H1 (cell line): Measurements from ENCODE around the gene FARP2. TPM values are rescaled to one million over a fixed set of nuclear protein-coding genes. Genes with fewer than 3 reads are reported as not detected.

ENCODE experiments used
- CTCF ChIA-PET: fragments of 300-600 bp; sonication (Branson Sonifier 250); formaldehyde crosslinking; loops from one replicate; lab custom pipeline; 2021; ENCODE audit not compliant: partially characterized antibody; lab: Charles Lee
- POLR2A ChIA-PET: fragments of 300-600 bp; sonication (Branson Sonifier 250); formaldehyde crosslinking; loops from one replicate; lab custom pipeline; 2021; ENCODE audit warnings: inconsistent platforms; ENCODE audit not compliant: partially characterized antibody; lab: Charles Lee
- DNase-seq, 2 experiments: peaks; one replicate each; pipeline versions ENCODE4 v3.0.0 to v3.0.0-alpha.2; 2010 to 2022; ENCODE audit warnings: low spot score in 2 of 2, low read depth in 1 of 2, mixed read lengths in 1 of 2
- FAIRE-seq: peaks from 2 replicates; lab custom pipeline; 2011; peaks lifted over from hg19 to GRCh38; lab: Jason Lieb, UNC
- H2AFZ ChIP-seq: 2 replicates; pipeline ENCODE4 v1.8.1; 2012; ENCODE audit warnings: low read length, inconsistent platforms
- H2AK5ac ChIP-seq: 2 replicates; pipeline ENCODE4 v1.6.1; 2013; ENCODE audit warnings: low read depth, low read length
- H2BK120ac ChIP-seq: replicated peaks from 2 replicates; pipeline ENCODE3; 2013; ENCODE audit warnings: low read depth, low read length, inconsistent platforms
- H2BK12ac ChIP-seq: 2 replicates; pipeline ENCODE4 v1.6.1; 2013; ENCODE audit warnings: low read depth, low read length
- H2BK15ac ChIP-seq: 2 replicates; pipeline ENCODE4 v1.6.1; 2013; ENCODE audit warnings: low read length
- H2BK20ac ChIP-seq: 2 replicates; pipeline ENCODE4 v1.6.1; 2013; ENCODE audit warnings: low read length
- H2BK5ac ChIP-seq: 2 replicates; pipeline ENCODE4 v1.6.1; 2013; ENCODE audit warnings: low read depth, low read length
- H3K14ac ChIP-seq: 2 replicates; pipeline ENCODE4 v1.6.1; 2013; ENCODE audit warnings: inconsistent platforms; ENCODE audit not compliant: insufficient read length
- H3K18ac ChIP-seq: 2 replicates; pipeline ENCODE4 v1.6.1; 2013; ENCODE audit warnings: low read length; ENCODE audit errors: extremely low read depth
- H3K23ac ChIP-seq: 2 replicates; pipeline ENCODE4 v1.6.1; 2013; ENCODE audit warnings: inconsistent platforms; ENCODE audit not compliant: insufficient read length
- H3K23me2 ChIP-seq: 2 replicates; pipeline ENCODE4 v1.6.1; 2013; ENCODE audit warnings: low read depth, low read length
- H3K27ac ChIP-seq: 2 replicates; pipeline ENCODE4 v1.6.1; 2011; ENCODE audit warnings: low read depth, low read length, inconsistent platforms
- H3K27me3 ChIP-seq, 4 experiments: replicated peaks in 1 of 4; 1 replicate in 1 of 4; 2 replicates in 3 of 4; pipeline versions ENCODE4 v1.6.1 to v1.8.1; 2011 to 2013; ENCODE audit warnings: low read length in 3 of 4, mild to moderate bottlenecking in 3 of 4, inconsistent platforms in 2 of 4, mixed read lengths in 2 of 4, moderate library complexity in 1 of 4; ENCODE audit not compliant: control insufficient read depth in 3 of 4, insufficient read depth in 3 of 4; ENCODE audit errors: extremely low read depth in 1 of 4
- H3K36me3 ChIP-seq, 4 experiments: 2 replicates each; pipeline versions ENCODE4 v1.6.1 to v1.8.1; 2011 to 2013; ENCODE audit warnings: mild to moderate bottlenecking in 4 of 4, low read length in 3 of 4, moderate library complexity in 2 of 4, control low read depth in 1 of 4, inconsistent platforms in 1 of 4; ENCODE audit not compliant: insufficient read depth in 4 of 4, control insufficient read depth in 2 of 4
- H3K4ac ChIP-seq: replicated peaks from 2 replicates; pipeline ENCODE3; 2013; ENCODE audit warnings: low read length, low read depth, mixed read lengths, inconsistent platforms; ENCODE audit not compliant: insufficient read length
- H3K4me1 ChIP-seq, 4 experiments: replicated peaks in 1 of 4; 1 replicate in 1 of 4; 2 replicates in 3 of 4; pipeline versions ENCODE4 v1.6.1 to v1.8.1; 2011 to 2013; ENCODE audit warnings: low read length in 3 of 4, inconsistent platforms in 2 of 4, mixed read lengths in 1 of 4; ENCODE audit not compliant: insufficient read depth in 4 of 4, control insufficient read depth in 3 of 4
- H3K4me2 ChIP-seq, 2 experiments: 2 replicates each; pipeline versions ENCODE4 v1.6.1 to v1.8.1; 2011 to 2013; ENCODE audit warnings: low read depth in 2 of 2, low read length in 2 of 2, control low read depth in 1 of 2, inconsistent platforms in 1 of 2, mild to moderate bottlenecking in 1 of 2; ENCODE audit not compliant: insufficient read depth in 1 of 2
- H3K4me3 ChIP-seq, 4 experiments: fragments of 200-600, 300-600 bp in 1 of 4; sonication (generic), shearing (Covaris generic), sonication (Bioruptor Twin) in 1 of 4; 2 replicates each; pipeline versions ENCODE4 v1.5.1 to v1.8.1; 2011 to 2016; ENCODE audit warnings: low read length in 4 of 4, low read depth in 3 of 4, control low read depth in 2 of 4, inconsistent platforms in 2 of 4, mild to moderate bottlenecking in 2 of 4, mixed read lengths in 1 of 4, moderate library complexity in 1 of 4; ENCODE audit not compliant: insufficient read depth in 2 of 4; ENCODE audit errors: extremely low read depth in 1 of 4
- H3K56ac ChIP-seq: replicated peaks from 2 replicates; pipeline ENCODE3; 2013; ENCODE audit warnings: low read depth, mild to moderate bottlenecking, mixed read lengths, low read length, inconsistent platforms; ENCODE audit not compliant: insufficient read length
- H3K79me1 ChIP-seq: 2 replicates; pipeline ENCODE4 v1.6.1; 2013; ENCODE audit warnings: low read depth, low read length, control low read depth
- H3K79me2 ChIP-seq, 2 experiments: 2 replicates each; pipeline versions ENCODE4 v1.6.1 to v1.8.1; 2012 to 2013; ENCODE audit warnings: low read length in 2 of 2, mild to moderate bottlenecking in 2 of 2, inconsistent platforms in 1 of 2; ENCODE audit not compliant: insufficient read depth in 2 of 2, control insufficient read depth in 1 of 2
- H3K9ac ChIP-seq, 4 experiments: replicated peaks in 1 of 4; 1 replicate in 1 of 4; 2 replicates in 3 of 4; pipeline versions ENCODE4 v1.6.1 to v1.8.1; 2011 to 2013; ENCODE audit warnings: low read depth in 3 of 4, low read length in 3 of 4, control low read depth in 2 of 4, mild to moderate bottlenecking in 2 of 4, moderate library complexity in 2 of 4, inconsistent platforms in 1 of 4; ENCODE audit errors: extremely low read depth in 1 of 4
- H3K9me3 ChIP-seq, 2 experiments: 2 replicates each; pipeline versions ENCODE4 v1.6.1 to v1.8.1; 2012 to 2013; ENCODE audit warnings: mild to moderate bottlenecking in 2 of 2, moderate library complexity in 2 of 2, control low read depth in 1 of 2, inconsistent platforms in 1 of 2, low read depth in 1 of 2, low read length in 1 of 2, mixed read lengths in 1 of 2; ENCODE audit not compliant: insufficient read depth in 2 of 2
- H4K20me1 ChIP-seq, 2 experiments: replicated peaks in 1 of 2; 2 replicates each; pipeline versions ENCODE3 to v1.8.1; 2011 to 2013; ENCODE audit warnings: inconsistent platforms in 2 of 2, low read length in 2 of 2, mild to moderate bottlenecking in 1 of 2; ENCODE audit not compliant: insufficient read depth in 2 of 2, control insufficient read depth in 1 of 2
- H4K5ac ChIP-seq: 2 replicates; pipeline ENCODE4 v1.6.1; 2013; ENCODE audit warnings: low read length, low read depth, mixed read lengths, inconsistent platforms; ENCODE audit not compliant: insufficient read length
- H4K8ac ChIP-seq: 2 replicates; pipeline ENCODE4 v1.8.0; 2013; ENCODE audit warnings: mild to moderate bottlenecking, moderate library complexity, low read length, inconsistent platforms; ENCODE audit not compliant: insufficient read depth; ENCODE audit errors: extremely low read depth
- H4K91ac ChIP-seq: replicated peaks from 2 replicates; pipeline ENCODE3; 2013; ENCODE audit warnings: low read length, mixed read lengths, inconsistent platforms; ENCODE audit not compliant: insufficient read length
- ATF2 ChIP-seq: IDR thresholded peaks from 2 replicates; pipeline ENCODE4 v1.6.1; 2012; ENCODE audit warnings: low read length, inconsistent platforms
- BRCA1 ChIP-seq: IDR thresholded peaks from 2 replicates; pipeline ENCODE4 v1.6.1; 2012; ENCODE audit warnings: low read depth, low read length, improper control_type of control experiment
- E2F6 ChIP-seq: IDR thresholded peaks from 2 replicates; pipeline ENCODE4 v1.6.1; 2012; ENCODE audit warnings: inconsistent platforms
- KDM1A ChIP-seq: fragments of 200-600, 300-600 bp; sonication (generic); IDR thresholded peaks from 2 replicates; pipeline ENCODE4 v1.7.1; 2016; ENCODE audit warnings: mild to moderate bottlenecking, low read length, borderline replicate concordance
- RAD21 ChIP-seq, 2 experiments: IDR thresholded peaks in 1 of 2; conservative IDR thresholded peaks in 1 of 2; 2 replicates each; pipeline ENCODE4 v1.6.1; 2011; ENCODE audit warnings: low read depth in 2 of 2, low read length in 2 of 2, improper control_type of control experiment in 1 of 2, inconsistent platforms in 1 of 2, mild to moderate bottlenecking in 1 of 2, moderate library complexity in 1 of 2
- RBBP5 ChIP-seq: IDR thresholded peaks from 2 replicates; pipeline ENCODE4 v1.7.1; 2012; ENCODE audit warnings: low read depth, mild to moderate bottlenecking, inconsistent platforms, low read length, moderate library complexity, borderline replicate concordance
- TAF1 ChIP-seq: IDR thresholded peaks from 2 replicates; pipeline ENCODE4 v1.6.1; 2011; ENCODE audit warnings: mild to moderate bottlenecking, low read depth, low read length
- TAF7 ChIP-seq: optimal IDR thresholded peaks from 2 replicates; pipeline ENCODE3; 2011; ENCODE audit warnings: low read depth, mild to moderate bottlenecking, inconsistent platforms, low read length, moderate library complexity, borderline replicate concordance
- whole genome bisulfite sequencing, 2 experiments: shearing (Covaris generic) in 1 of 2; methylation state at CpG; one replicate each; pipeline versions ENCODE4 v1.1.6 to v1.1.7; 2013 to 2015; ENCODE audit warnings: low lambda C conversion rate in 2 of 2, mixed read lengths in 2 of 2, inconsistent platforms in 1 of 2, low coverage in 1 of 2, missing lambda C conversion rate in 1 of 2; ENCODE audit not compliant: insufficient replicate concordance in 2 of 2, insufficient coverage in 1 of 2, insufficient read length in 1 of 2; ENCODE audit errors: extremely low coverage in 1 of 2, missing lambda C conversion rate in 1 of 2; 5-methylcytosine and 5-hydroxymethylcytosine counted together
- polyA plus RNA-seq, 7 experiments: library from polyadenylated mRNA; depleted of rRNA in 3 of 7; stranded (reverse) in 5 of 7; unstranded in 2 of 7; fragments of >200 nt in 5 of 7; fragments of 200-250 nt in 2 of 7; gene quantifications; 1 replicate in 5 of 7; 2 replicates in 1 of 7; 4 replicates in 1 of 7; pipeline versions ENCODE4 v1.2.1 to v1.2.3, GENCODE V29; 2011 to 2013; ENCODE audit warnings: missing spikeins in 2 of 7, mixed read lengths in 2 of 7
- total RNA-seq: library from RNA; stranded (reverse); fragmentation: NEBNext Ultra II Directional; extraction: Animal tissue kit (Norgen Biotek cat#: 25700); gene quantifications from 2 replicates; pipeline ENCODE4 v1.2.1, GENCODE V29; 2021

Gene FARP2
- total and polyA plus RNA-seq, 2 of the 8 experiments (the other 6 are each of a cell fraction or from before 2014, with no cell fraction given): 12.4 to 33.4 TPM

- Histone ChIP-seq H3K27me3 (no peaks in the 10 kb centered on the region), H2AK5ac (no peak overlapping the region), H3K27ac (no peak overlapping the region), H3K18ac (no peak overlapping the region), H4K5ac (no peak overlapping the region), H3K79me2 (no peaks in the 10 kb centered on the region), H3K9ac (no peak overlapping the region), H4K91ac (no peak overlapping the region), H3K4ac (no peak overlapping the region), H4K8ac (no peak overlapping the region), H3K56ac (no peak overlapping the region), H2BK15ac (no peak overlapping the region), H2BK12ac (no peak overlapping the region), H3K23me2 (no peaks in the 10 kb centered on the region), H3K4me2 (no peak overlapping the region), H3K14ac (no peak overlapping the region), H3K4me1 (no peaks in the 10 kb centered on the region), H2BK120ac (no peak overlapping the region), H2BK5ac (no peak overlapping the region), H3K23ac (no peak overlapping the region), H3K9me3 (no peaks in the 10 kb centered on the region), H3K36me3 (no peaks in the 10 kb centered on the region; a peak in 2 of 8 replicates), H3K79me1 (no peaks in the 10 kb centered on the region; the same call in 1 of the 2 replicates), H2BK20ac (no peak overlapping the region), H4K20me1 (peaks cover 0 to 2% of the 10 kb centered on the region in 2 experiments), H3K4me3 (no peak overlapping the region), H2AFZ (no peak overlapping the region)
- ChIA-PET POLR2A (interaction anchor here (1.2 kb wide), 1 partner anchor 100 kb away, joined by 3 read pairs; no protein-coding TSS in a partner anchor), CTCF (interaction anchor here (0.9 to 2.8 kb wide), 8 partner anchors 9 to 53 kb away, joined by 3 to 20 read pairs (median 5); no protein-coding TSS in a partner anchor)
- FAIRE-seq (no peak), DNase-seq (no peak)
- 89% methylated on average over 9 of the region's 9 CpGs; no CpG with 5 or more reads in 1 of the 2 experiments for WGBS, 2 experiments
- TF ChIP-seq RAD21 (IDR thresholded peaks at IDR 0.05 in 1 of 2, conservative IDR thresholded peaks at IDR 0.05 in 1 of 2; ENCODE audit: low read depth in 2 of 2, low read length in 2 of 2) (no peak), ATF2 (no peak), E2F6 (no peak), KDM1A (no peak), BRCA1 (no peak), RBBP5 (no peak), TAF7 (no peak), TAF1 (no peak)
These were observed 34.5 kb downstream of the FARP2 start for GRCh38 chr2:241390301-241391206.
